DMS 273 (cell line): ENCODE measurements around the gene KCNQ1.

Experiments
- DNase-seq: peaks from one replicate; lab custom pipeline; 2025; ENCODE audit not compliant: unreplicated experiment; lab: John Stamatoyannopoulos, UW

The KCNQ1 gene

GRCh38 chr11:2662024-2662312, 217.2 kb downstream of the KCNQ1 start:
- no peak for DNase-seq

- DNase-seq, result no peak
Observed at GRCh38 chr11:2662430-2663299, 217.9 kb downstream of the KCNQ1 start.

GRCh38 chr11:2663506-2663905, 218.7 kb downstream of the KCNQ1 start:
- no peak for DNase-seq

GRCh38 chr11:2663915-2664314, 219.1 kb downstream of the KCNQ1 start:
- no peak for DNase-seq

GRCh38 chr11:2664376-2664775, 219.6 kb downstream of the KCNQ1 start:
- DNase-seq, result no peak

- DNase-seq, result no peak
Observed at GRCh38 chr11:2664791-2665525, 220.2 kb downstream of the KCNQ1 start.

- DNase-seq, result no peak
Observed at GRCh38 chr11:2665526-2666400, 221.0 kb downstream of the KCNQ1 start.

- no peak for DNase-seq
Observed at GRCh38 chr11:2666401-2666741, 221.6 kb downstream of the KCNQ1 start.

GRCh38 chr11:2666828-2667570, 222.2 kb downstream of the KCNQ1 start:
- DNase-seq, result no peak

GRCh38 chr11:2667940-2668339, 223.1 kb downstream of the KCNQ1 start:
- DNase-seq, result no peak

- no peak for DNase-seq
Observed at GRCh38 chr11:2668876-2669275, 224.1 kb downstream of the KCNQ1 start.

GRCh38 chr11:2669634-2670469, 225.0 kb downstream of the KCNQ1 start:
- no peak for DNase-seq

GRCh38 chr11:2670541-2671100, 225.8 kb downstream of the KCNQ1 start:
- DNase-seq, result no peak

- no peak for DNase-seq
Observed at GRCh38 chr11:2671748-2672147, 226.9 kb downstream of the KCNQ1 start.

GRCh38 chr11:2672553-2673249, 227.9 kb downstream of the KCNQ1 start:
- no peak for DNase-seq

GRCh38 chr11:2673250-2673610, 228.4 kb downstream of the KCNQ1 start:
- DNase-seq, result no peak

GRCh38 chr11:2673871-2674471, 229.2 kb downstream of the KCNQ1 start:
- no peak for DNase-seq

- DNase-seq, result no peak
Observed at GRCh38 chr11:2674658-2675131, 229.9 kb downstream of the KCNQ1 start.

GRCh38 chr11:2675540-2675939, 230.7 kb downstream of the KCNQ1 start:
- DNase-seq, result no peak
